Measurements from ENCODE around the gene MYH15. TPM values are rescaled to one million over a fixed set of nuclear protein-coding genes. Genes with fewer than 3 reads are reported as not detected.
A peak's percentile ranks its signal among the peaks of the same experiment; 100 is the strongest.

Gene MYH15
- total RNA-seq, 1 donor: under 0.01 TPM

- H3K4me3 ChIP-seq (ENCODE audit: low read depth, low read length): no peak overlapping the region
- DNase-seq (ENCODE audit: low read depth): peak; percentile 66
- peak; percentile 79 for TF ChIP-seq CTCF (IDR thresholded peaks at IDR 0.05; ENCODE audit: insufficient read depth, low read depth, low read length)
These were observed 32.8 kb downstream of the MYH15 start for GRCh38 chr3:108477511-108478147.

GRCh38 chr3:108475220-108475782 lies 35.1 kb downstream of the MYH15 start:
- no peak for TF ChIP-seq CTCF (IDR thresholded peaks at IDR 0.05; ENCODE audit: insufficient read depth, low read depth, low read length)
- H3K4me3 ChIP-seq (ENCODE audit: low read depth, low read length): no peak overlapping the region
- DNase-seq (ENCODE audit: low read depth): no peak

GRCh38 chr3:108474581-108474980 lies 35.8 kb downstream of the MYH15 start:
- no peak for DNase-seq (ENCODE audit: low read depth)
- no peak for TF ChIP-seq CTCF (IDR thresholded peaks at IDR 0.05; ENCODE audit: insufficient read depth, low read depth, low read length)

GRCh38 chr3:108473711-108474110 lies 36.7 kb downstream of the MYH15 start:
- DNase-seq (ENCODE audit: low read depth): no peak
- no peak for TF ChIP-seq CTCF (IDR thresholded peaks at IDR 0.05; ENCODE audit: insufficient read depth, low read depth, low read length)
- no peak overlapping the region for H3K4me3 ChIP-seq (ENCODE audit: low read depth, low read length)

More at GRCh38 chr3:108474581-108474980, 35.8 kb downstream of the MYH15 start:
- no peak overlapping the region for H3K4me3 ChIP-seq (ENCODE audit: low read depth, low read length)

GRCh38 chr3:108472001-108472591 lies 38.3 kb downstream of the MYH15 start:
- H3K4me3 ChIP-seq (ENCODE audit: low read depth, low read length): no peak overlapping the region
- peak; percentile 80 for DNase-seq (ENCODE audit: low read depth)
- no peak for TF ChIP-seq CTCF (IDR thresholded peaks at IDR 0.05; ENCODE audit: insufficient read depth, low read depth, low read length)

- TF ChIP-seq CTCF (IDR thresholded peaks at IDR 0.05; ENCODE audit: insufficient read depth, low read depth, low read length): no peak
- peak; percentile 64 for DNase-seq (ENCODE audit: low read depth)
- H3K4me3 ChIP-seq (ENCODE audit: low read depth, low read length): no peak overlapping the region
These were observed 39.0 kb downstream of the MYH15 start for GRCh38 chr3:108471426-108471825.
